SH-SY5Y (cell line): ENCODE data around the gene CCDC15.

Experiments used
- GATA2 ChIP-seq: IDR thresholded peaks from 2 replicates; pipeline ENCODE4 v1.6.1; 2011; ENCODE audit warnings: mild to moderate bottlenecking, low read depth, low read length
- GATA3 ChIP-seq: IDR thresholded peaks from 2 replicates; pipeline ENCODE4 v1.6.1; 2011; ENCODE audit warnings: low read depth, mild to moderate bottlenecking, low read length, moderate library complexity

DNA sequence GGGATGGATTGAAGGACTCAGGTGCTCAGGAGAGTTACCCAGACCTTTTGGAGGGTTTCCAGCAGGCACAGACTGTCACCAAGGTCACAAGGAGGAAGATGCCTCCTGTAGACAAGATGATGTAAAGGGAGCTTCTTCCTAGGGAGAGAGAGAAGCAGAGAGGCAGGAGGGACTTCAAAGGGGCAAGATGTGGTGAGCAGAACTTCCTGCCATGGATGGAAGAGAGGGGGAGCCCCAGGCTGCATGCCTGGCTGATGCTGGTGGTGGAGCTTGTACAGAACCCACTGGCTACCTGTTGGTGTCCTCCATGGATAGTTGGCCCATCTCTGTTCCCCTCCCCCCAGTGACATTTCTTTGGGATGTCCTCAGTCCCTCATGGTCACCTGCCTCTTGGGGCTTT lies 30.7 kb upstream of the CCDC15 start:
- no peak for TF ChIP-seq GATA2
- TF ChIP-seq GATA3 = no peak
